IMR-90 (cell line): ENCODE measurements around the gene GBF1.

Source experiments
- CEBPB ChIP-seq: IDR thresholded peaks from 2 replicates; pipeline ENCODE4 v1.6.1; 2012; ENCODE audit warnings: low read depth, low read length, improper control_type of control experiment
- FOS ChIP-seq: fragments of 150-350 bp; IDR thresholded peaks from 2 replicates; pipeline ENCODE4 v1.6.1; 2016; ENCODE audit warnings: low read depth, low read length
- MAZ ChIP-seq: IDR thresholded peaks from 2 replicates; pipeline ENCODE4 v1.6.1; 2012; ENCODE audit warnings: low read depth, mild to moderate bottlenecking, low read length, improper control_type of control experiment, moderate library complexity, borderline replicate concordance
- POLR2A ChIP-seq: IDR thresholded peaks from 2 replicates; pipeline ENCODE4 v1.6.1; 2012; ENCODE audit warnings: mild to moderate bottlenecking, low read depth, low read length
- RAD21 ChIP-seq: IDR thresholded peaks from 2 replicates; pipeline ENCODE4 v1.6.1; 2012; ENCODE audit warnings: low read length, improper control_type of control experiment
- TF ChIP-seq, protein P1 (sequence below): conservative IDR thresholded peaks from 2 replicates; pipeline ENCODE4 v1.5.1; 2012; ENCODE audit warnings: mild to moderate bottlenecking, low read depth, low read length, improper control_type of control experiment
- TF ChIP-seq, protein P2 (sequence below): fragments of 150-350 bp; IDR thresholded peaks from 2 replicates; pipeline ENCODE4 v1.6.1; 2017; ENCODE audit warnings: mild to moderate bottlenecking, antibody characterized with exemption, low read length, low read depth

DNA sequence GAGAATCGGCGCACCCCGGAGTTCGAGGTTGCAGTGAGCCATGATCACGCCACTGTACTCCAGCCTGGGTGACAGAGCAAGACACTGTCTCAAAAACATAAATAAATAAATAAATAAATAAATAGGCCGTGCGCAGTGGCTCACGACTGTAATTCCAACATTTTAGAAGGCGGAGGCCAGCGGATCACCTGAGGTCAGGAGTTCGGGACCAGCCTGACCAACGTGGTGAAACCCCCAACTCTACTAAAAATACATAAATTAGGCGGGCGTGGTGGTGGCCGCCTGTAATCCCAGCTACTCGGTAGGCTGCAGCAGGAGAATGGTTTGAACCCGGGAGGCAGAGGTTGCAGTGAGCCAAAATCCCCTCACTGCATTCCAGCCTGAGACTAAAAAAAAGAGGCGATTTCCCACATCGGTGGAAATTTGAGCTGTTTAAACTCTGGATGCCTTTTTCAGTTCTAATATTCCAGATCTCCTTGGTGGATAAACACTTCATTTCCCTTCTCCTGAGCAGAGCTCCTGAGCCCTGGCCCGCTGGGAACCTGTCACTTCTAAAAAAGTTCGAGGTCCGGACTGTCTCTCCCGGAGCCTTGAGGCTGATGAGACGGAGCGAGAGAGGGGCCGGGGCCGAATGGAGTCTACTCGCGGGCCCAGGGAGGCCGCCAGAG lies 148.2 kb downstream of the GBF1 start:
- TF ChIP-seq, protein P1, sequence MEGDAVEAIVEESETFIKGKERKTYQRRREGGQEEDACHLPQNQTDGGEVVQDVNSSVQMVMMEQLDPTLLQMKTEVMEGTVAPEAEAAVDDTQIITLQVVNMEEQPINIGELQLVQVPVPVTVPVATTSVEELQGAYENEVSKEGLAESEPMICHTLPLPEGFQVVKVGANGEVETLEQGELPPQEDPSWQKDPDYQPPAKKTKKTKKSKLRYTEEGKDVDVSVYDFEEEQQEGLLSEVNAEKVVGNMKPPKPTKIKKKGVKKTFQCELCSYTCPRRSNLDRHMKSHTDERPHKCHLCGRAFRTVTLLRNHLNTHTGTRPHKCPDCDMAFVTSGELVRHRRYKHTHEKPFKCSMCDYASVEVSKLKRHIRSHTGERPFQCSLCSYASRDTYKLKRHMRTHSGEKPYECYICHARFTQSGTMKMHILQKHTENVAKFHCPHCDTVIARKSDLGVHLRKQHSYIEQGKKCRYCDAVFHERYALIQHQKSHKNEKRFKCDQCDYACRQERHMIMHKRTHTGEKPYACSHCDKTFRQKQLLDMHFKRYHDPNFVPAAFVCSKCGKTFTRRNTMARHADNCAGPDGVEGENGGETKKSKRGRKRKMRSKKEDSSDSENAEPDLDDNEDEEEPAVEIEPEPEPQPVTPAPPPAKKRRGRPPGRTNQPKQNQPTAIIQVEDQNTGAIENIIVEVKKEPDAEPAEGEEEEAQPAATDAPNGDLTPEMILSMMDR = peak; percentile 93; the same call in 1 of the 2 replicates
- TF ChIP-seq FOS (no peak), POLR2A (no peak), RAD21 (peak; percentile 66), MAZ (no peak), CEBPB (no peak)
- TF ChIP-seq, protein P2, sequence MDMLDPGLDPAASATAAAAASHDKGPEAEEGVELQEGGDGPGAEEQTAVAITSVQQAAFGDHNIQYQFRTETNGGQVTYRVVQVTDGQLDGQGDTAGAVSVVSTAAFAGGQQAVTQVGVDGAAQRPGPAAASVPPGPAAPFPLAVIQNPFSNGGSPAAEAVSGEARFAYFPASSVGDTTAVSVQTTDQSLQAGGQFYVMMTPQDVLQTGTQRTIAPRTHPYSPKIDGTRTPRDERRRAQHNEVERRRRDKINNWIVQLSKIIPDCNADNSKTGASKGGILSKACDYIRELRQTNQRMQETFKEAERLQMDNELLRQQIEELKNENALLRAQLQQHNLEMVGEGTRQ = no peak
